AG04450 (cell line): Measurements from ENCODE around the gene MALRD1. TPM values are rescaled to one million over a fixed set of nuclear protein-coding genes. Genes with fewer than 3 reads are reported as not detected.
A peak's percentile ranks its signal among the peaks of the same experiment; 100 is the strongest.

Source experiments
- CTCF ChIA-PET: fragments of 300-600, 350-600 bp; formaldehyde crosslinking; extraction: SDS; loops from one replicate; lab custom pipeline; 2022; ENCODE audit warnings: antibody characterized with exemption, inconsistent platforms; lab: Charles Lee
- POLR2A ChIA-PET: fragments of 350-600 bp; formaldehyde crosslinking; extraction: SDS; loops from one replicate; lab custom pipeline; 2021; ENCODE audit warnings: antibody characterized with exemption, inconsistent platforms; lab: Yijun Ruan, JAX
- DNase-seq: peaks from one replicate; pipeline ENCODE4 v3.0.0-alpha.2; 2011; ENCODE audit warnings: low read depth, low spot score
- H3K27ac ChIP-seq: one replicate; pipeline ENCODE4 v1.5.1; 2012; ENCODE audit warnings: low read depth, low read length, control low read depth
- H3K27me3 ChIP-seq: one replicate; pipeline ENCODE4 v1.6.0; 2012; ENCODE audit warnings: low read length; ENCODE audit not compliant: control insufficient read depth, insufficient read depth
- H3K4me3 ChIP-seq: 2 replicates; pipeline ENCODE4 v1.5.1; 2011; ENCODE audit warnings: mild to moderate bottlenecking, low read depth, low read length, control low read depth
- H3K9me3 ChIP-seq: 2 replicates; pipeline ENCODE4 v1.5.1; 2012; ENCODE audit warnings: low read length; ENCODE audit not compliant: control insufficient read depth, insufficient read depth
- polyA plus RNA-seq: library from polyadenylated mRNA; depleted of rRNA; stranded (reverse); fragments of >200 nt; gene quantifications from 2 replicates; pipeline ENCODE4 v1.2.3, GENCODE V29; 2011
- TF ChIP-seq, protein P1 (sequence below): IDR thresholded peaks from 2 replicates; pipeline ENCODE4 v1.5.1; 2011; ENCODE audit warnings: low read depth, low read length, control low read depth, inconsistent platforms

The MALRD1 gene
- polyA plus RNA-seq, 1 experiment = 2.4 TPM

DNA sequence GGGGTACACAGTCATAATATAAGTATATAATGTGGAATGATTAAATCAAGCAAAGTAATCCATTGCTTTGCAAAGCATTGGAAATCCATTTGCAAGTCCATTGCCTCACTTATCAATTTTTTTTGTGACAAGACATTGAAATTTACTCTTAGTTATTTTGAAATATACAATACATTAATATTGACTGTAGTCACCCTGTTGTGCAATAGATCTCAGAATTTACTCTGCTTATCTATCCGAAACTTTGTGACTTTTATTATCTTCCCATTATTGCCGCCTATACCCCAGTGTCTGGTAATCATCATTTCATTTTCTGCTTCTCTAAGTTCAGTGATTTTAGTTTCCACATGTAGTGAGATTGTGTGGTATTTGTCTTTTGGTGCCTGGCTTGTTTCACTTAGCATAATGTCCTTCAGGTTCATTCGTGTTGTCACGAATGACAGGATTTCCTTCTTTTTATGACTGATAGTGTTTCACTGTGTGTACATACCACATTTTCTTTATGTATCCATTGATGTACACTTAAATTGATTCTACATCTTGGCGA lies 5.8 kb downstream of the MALRD1 start:
- Histone ChIP-seq H3K27ac (no peak overlapping the region), H3K27me3 (no peaks in the 10 kb centered on the region), H3K9me3 (no peaks in the 10 kb centered on the region), H3K4me3 (no peak overlapping the region)
- no peak for DNase-seq
- CTCF ChIA-PET = no interaction called here
- POLR2A ChIA-PET = no interaction called here
- TF ChIP-seq, protein P1, sequence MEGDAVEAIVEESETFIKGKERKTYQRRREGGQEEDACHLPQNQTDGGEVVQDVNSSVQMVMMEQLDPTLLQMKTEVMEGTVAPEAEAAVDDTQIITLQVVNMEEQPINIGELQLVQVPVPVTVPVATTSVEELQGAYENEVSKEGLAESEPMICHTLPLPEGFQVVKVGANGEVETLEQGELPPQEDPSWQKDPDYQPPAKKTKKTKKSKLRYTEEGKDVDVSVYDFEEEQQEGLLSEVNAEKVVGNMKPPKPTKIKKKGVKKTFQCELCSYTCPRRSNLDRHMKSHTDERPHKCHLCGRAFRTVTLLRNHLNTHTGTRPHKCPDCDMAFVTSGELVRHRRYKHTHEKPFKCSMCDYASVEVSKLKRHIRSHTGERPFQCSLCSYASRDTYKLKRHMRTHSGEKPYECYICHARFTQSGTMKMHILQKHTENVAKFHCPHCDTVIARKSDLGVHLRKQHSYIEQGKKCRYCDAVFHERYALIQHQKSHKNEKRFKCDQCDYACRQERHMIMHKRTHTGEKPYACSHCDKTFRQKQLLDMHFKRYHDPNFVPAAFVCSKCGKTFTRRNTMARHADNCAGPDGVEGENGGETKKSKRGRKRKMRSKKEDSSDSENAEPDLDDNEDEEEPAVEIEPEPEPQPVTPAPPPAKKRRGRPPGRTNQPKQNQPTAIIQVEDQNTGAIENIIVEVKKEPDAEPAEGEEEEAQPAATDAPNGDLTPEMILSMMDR = no peak

DNA sequence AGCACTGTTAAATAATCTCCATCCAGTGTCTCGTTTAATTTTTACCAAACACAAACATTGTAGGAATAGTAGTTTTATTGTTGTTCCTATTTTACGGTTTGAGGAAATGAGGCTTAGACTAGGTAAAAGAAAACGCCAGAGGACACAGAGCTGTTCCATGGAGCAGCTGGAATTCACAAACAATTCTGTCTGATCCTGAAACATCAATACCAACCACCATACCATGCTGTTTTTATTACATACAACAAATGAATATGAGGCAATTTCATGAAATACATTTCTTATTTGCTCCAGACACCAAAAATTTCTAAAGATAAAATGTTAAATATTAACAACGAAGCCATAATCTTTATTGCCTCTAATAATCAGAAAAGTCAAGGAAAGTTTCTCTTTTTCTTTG lies 9.4 kb downstream of the MALRD1 start:
- POLR2A ChIA-PET = no interaction called here
- Histone ChIP-seq H3K27me3 (no peaks in the 10 kb centered on the region), H3K4me3 (no peak overlapping the region), H3K9me3 (no peaks in the 10 kb centered on the region), H3K27ac (no peak overlapping the region)
- CTCF ChIA-PET = no interaction called here
- TF ChIP-seq, protein P1 = no peak
- no peak for DNase-seq

DNA sequence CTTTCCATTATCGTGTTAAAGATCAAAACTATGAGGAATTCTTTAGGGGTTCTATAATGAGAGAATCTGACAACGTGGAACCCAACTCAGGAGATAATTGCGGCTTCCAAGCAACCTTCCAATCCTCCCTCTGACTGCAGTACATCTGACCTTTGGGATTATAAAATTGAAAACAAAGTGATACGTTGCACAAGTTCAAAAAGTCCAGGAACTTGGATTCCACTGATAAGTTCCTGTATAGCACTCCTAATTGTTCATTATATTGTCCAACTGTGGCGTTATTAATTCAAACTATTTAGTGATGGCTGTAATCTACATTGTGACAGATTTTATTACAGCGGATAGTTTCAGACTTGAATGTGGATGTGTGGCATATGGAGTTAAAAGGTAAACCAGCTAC lies 15.4 kb downstream of the MALRD1 start:
- CTCF ChIA-PET = no interaction called here
- DNase-seq = no peak
- Histone ChIP-seq H3K9me3 (no peaks in the 10 kb centered on the region), H3K4me3 (no peak overlapping the region), H3K27me3 (no peaks in the 10 kb centered on the region), H3K27ac (no peak overlapping the region)
- POLR2A ChIA-PET = no interaction called here
- TF ChIP-seq, protein P1 = no peak

DNA sequence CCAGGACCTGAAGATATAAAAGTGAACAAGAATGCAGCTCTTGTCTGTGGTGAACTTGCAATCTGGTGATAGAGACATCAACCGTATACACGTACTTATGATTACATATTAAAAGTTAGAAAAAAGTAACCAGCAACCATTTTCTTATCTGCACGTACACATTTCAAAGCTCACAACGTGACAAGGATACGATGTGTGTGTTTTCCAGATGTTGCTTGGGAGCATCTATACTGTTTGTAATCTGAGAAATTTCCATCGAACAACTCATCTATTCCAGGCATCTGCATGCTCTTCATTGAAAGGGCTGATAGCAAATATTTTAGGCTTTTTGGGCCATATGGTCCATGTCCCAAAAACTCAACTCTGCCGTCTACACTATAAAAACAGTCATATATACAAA lies 23.3 kb downstream of the MALRD1 start:
- ChIA-PET CTCF (no interaction called here), POLR2A (no interaction called here)
- no peak overlapping the region for H3K27ac ChIP-seq

DNA sequence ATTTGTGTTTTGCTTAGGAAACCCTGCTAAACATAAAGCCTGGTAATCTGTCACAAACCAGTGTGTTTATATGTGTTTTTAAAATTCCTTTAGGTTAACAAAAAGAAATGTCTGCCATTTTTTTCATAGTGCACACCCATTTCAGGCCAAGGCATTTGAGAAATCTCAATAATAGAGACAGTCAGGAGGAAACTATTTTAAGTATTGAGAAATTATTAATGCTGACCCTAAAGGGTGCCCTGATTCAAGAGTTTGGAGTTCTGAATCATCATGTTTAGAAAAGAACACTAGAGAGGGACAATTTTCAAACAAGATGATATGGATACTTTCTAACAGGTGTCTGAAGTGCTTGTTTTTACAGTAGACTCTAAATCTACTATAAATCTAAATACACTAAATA lies 28.7 kb downstream of the MALRD1 start:
- DNase-seq = peak; percentile 16
- Histone ChIP-seq H3K9me3 (no peaks in the 10 kb centered on the region), H3K27me3 (no peaks in the 10 kb centered on the region), H3K27ac (no peak overlapping the region), H3K4me3 (no peak overlapping the region)
- CTCF ChIA-PET = no interaction called here
- TF ChIP-seq, protein P1 = no peak
- POLR2A ChIA-PET = no interaction called here

More for the DNA sequence above, 23.3 kb downstream of the MALRD1 start:
- Histone ChIP-seq H3K27me3 (no peaks in the 10 kb centered on the region), H3K9me3 (no peaks in the 10 kb centered on the region), H3K4me3 (no peak overlapping the region)
- DNase-seq = no peak
- TF ChIP-seq, protein P1 = no peak
